Panc1 (cell line): ENCODE data around the gene KRT15. TPM values are rescaled to one million over a fixed set of nuclear protein-coding genes. Genes with fewer than 3 reads are reported as not detected.

Experiments
- ATAC-seq: fragments of 200-7000 bp; cut with Tn5 transposase; 2 replicates; pipeline ENCODE4 v1.9.1; 2020; ENCODE audit warnings: mild to moderate bottlenecking, moderate library complexity
- BruUV-seq: library from RNA; stranded (reverse); fragments of 400-500 nt; replicated peaks from 2 replicates; lab custom pipeline; 2021; lab: Mats Ljungman, UMichigan
- CTCF ChIA-PET: fragments of 300-600 bp; sonication (Branson Sonifier 250); formaldehyde crosslinking; loops from one replicate; lab custom pipeline; 2022; ENCODE audit warnings: antibody characterized with exemption; lab: Charles Lee
- POLR2A ChIA-PET: fragments of 300-600 bp; sonication (Branson Sonifier 250); formaldehyde crosslinking; loops from one replicate; lab custom pipeline; 2022; ENCODE audit warnings: antibody characterized with exemption; lab: Charles Lee
- DNase-seq: peaks from one replicate; pipeline ENCODE4 v3.0.0-alpha.2; 2010; ENCODE audit warnings: low read depth, low spot score
- H3K27ac ChIP-seq: 2 replicates; pipeline ENCODE4 v1.5.1; 2011; ENCODE audit warnings: mild to moderate bottlenecking, low read length, inconsistent platforms
- H3K27me3 ChIP-seq: fragments of 200-500 bp; sonication (Bioruptor generic); 2 replicates; pipeline ENCODE4 v1.6.0; 2014; ENCODE audit warnings: low read length, inconsistent platforms; ENCODE audit not compliant: control insufficient read depth, insufficient read depth
- H3K36me3 ChIP-seq: fragments of 200-500 bp; sonication (Bioruptor generic); 2 replicates; pipeline ENCODE4 v1.5.1; 2014; ENCODE audit warnings: inconsistent platforms, mild to moderate bottlenecking, low read length, moderate library complexity; ENCODE audit not compliant: control insufficient read depth, insufficient read depth
- H3K4me1 ChIP-seq: 2 replicates; pipeline ENCODE4 v1.5.1; 2011; ENCODE audit warnings: inconsistent platforms, mild to moderate bottlenecking, low read length, moderate library complexity; ENCODE audit not compliant: control insufficient read depth, insufficient read depth
- H3K4me3 ChIP-seq, 2 experiments: 2 replicates each; pipeline ENCODE4 v1.5.1; 2011 to 2012; ENCODE audit warnings: low read depth in 2 of 2, low read length in 2 of 2, mild to moderate bottlenecking in 2 of 2, inconsistent platforms in 1 of 2, moderate library complexity in 1 of 2
- H3K9me3 ChIP-seq: fragments of 200-500 bp; sonication (Bioruptor generic); 2 replicates; pipeline ENCODE4 v1.5.1; 2014; ENCODE audit warnings: low read depth, mild to moderate bottlenecking, inconsistent platforms, low read length, moderate library complexity; ENCODE audit not compliant: control insufficient read depth, insufficient read depth
- POLR2AphosphoS5 ChIP-seq: IDR thresholded peaks from 2 replicates; pipeline ENCODE4 v1.6.1; 2012; ENCODE audit warnings: mild to moderate bottlenecking, low read depth, low read length, moderate library complexity
- SIN3A ChIP-seq: IDR thresholded peaks from 2 replicates; pipeline ENCODE4 v1.6.1; 2012; ENCODE audit warnings: low read depth, mild to moderate bottlenecking, low read length, moderate library complexity, borderline replicate concordance; ENCODE audit not compliant: insufficient read depth
- TCF7L2 ChIP-seq: IDR thresholded peaks from 2 replicates; pipeline ENCODE4 v1.6.1; 2011; ENCODE audit warnings: mild to moderate bottlenecking, low read depth, low read length, inconsistent platforms
- in situ Hi-C: cut with HindIII; loops from 2 replicates; pipeline ENCODE4 v1.10.0; 2016; ENCODE audit warnings: low sequenced_read_pairs, low pct_unique_long_range_greater_than_20kb
- intact Hi-C: fragments of 100-400 bp; cut with micrococcal nuclease; formaldehyde crosslinking; loops from one replicate; pipeline ENCODE4 v1.10.0; 2022; ENCODE audit not compliant: unreplicated experiment
- total RNA-seq: library from RNA; stranded (reverse); gene quantifications from one replicate; pipeline ENCODE4 v1.2.1, GENCODE V29; 2021; ENCODE audit not compliant: unreplicated experiment
- TF ChIP-seq, protein P1 (sequence below), 2 experiments: IDR thresholded peaks; 2 replicates each; pipeline ENCODE4 v1.6.1; 2011 to 2012; ENCODE audit warnings: low read depth in 2 of 2, control low read depth in 1 of 2, low read length in 1 of 2, mild to moderate bottlenecking in 1 of 2, moderate library complexity in 1 of 2; ENCODE audit not compliant: insufficient read depth in 1 of 2
- TF ChIP-seq, protein P2 (sequence below): fragments of 450-650 bp; IDR thresholded peaks from 2 replicates; pipeline ENCODE4 v1.5.1; 2017; ENCODE audit warnings: mild to moderate bottlenecking

KRT15 gene
- total RNA-seq, 1 experiment from 2014 or later, result 70.4 TPM

GRCh38 chr17:41546819-41547218, 28.1 kb upstream of the KRT15 start:
- Histone ChIP-seq H3K4me1 (peaks cover 42% of the 10 kb centered on the region), H3K9me3 (peaks cover 4% of the 10 kb centered on the region; the same call in 1 of the 2 replicates), H3K4me3 (no peak overlapping the region), H3K27ac (peak overlapping the region; percentile 91), H3K36me3 (no peaks in the 10 kb centered on the region), H3K27me3 (no peaks in the 10 kb centered on the region)
- TF ChIP-seq, protein P1, sequence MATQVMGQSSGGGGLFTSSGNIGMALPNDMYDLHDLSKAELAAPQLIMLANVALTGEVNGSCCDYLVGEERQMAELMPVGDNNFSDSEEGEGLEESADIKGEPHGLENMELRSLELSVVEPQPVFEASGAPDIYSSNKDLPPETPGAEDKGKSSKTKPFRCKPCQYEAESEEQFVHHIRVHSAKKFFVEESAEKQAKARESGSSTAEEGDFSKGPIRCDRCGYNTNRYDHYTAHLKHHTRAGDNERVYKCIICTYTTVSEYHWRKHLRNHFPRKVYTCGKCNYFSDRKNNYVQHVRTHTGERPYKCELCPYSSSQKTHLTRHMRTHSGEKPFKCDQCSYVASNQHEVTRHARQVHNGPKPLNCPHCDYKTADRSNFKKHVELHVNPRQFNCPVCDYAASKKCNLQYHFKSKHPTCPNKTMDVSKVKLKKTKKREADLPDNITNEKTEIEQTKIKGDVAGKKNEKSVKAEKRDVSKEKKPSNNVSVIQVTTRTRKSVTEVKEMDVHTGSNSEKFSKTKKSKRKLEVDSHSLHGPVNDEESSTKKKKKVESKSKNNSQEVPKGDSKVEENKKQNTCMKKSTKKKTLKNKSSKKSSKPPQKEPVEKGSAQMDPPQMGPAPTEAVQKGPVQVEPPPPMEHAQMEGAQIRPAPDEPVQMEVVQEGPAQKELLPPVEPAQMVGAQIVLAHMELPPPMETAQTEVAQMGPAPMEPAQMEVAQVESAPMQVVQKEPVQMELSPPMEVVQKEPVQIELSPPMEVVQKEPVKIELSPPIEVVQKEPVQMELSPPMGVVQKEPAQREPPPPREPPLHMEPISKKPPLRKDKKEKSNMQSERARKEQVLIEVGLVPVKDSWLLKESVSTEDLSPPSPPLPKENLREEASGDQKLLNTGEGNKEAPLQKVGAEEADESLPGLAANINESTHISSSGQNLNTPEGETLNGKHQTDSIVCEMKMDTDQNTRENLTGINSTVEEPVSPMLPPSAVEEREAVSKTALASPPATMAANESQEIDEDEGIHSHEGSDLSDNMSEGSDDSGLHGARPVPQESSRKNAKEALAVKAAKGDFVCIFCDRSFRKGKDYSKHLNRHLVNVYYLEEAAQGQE (IDR thresholded peaks at IDR 0.05; ENCODE audit: insufficient read depth in 1 of 2, low read depth in 2 of 2, low read length in 1 of 2), result no peak
- TF ChIP-seq, protein P2, sequence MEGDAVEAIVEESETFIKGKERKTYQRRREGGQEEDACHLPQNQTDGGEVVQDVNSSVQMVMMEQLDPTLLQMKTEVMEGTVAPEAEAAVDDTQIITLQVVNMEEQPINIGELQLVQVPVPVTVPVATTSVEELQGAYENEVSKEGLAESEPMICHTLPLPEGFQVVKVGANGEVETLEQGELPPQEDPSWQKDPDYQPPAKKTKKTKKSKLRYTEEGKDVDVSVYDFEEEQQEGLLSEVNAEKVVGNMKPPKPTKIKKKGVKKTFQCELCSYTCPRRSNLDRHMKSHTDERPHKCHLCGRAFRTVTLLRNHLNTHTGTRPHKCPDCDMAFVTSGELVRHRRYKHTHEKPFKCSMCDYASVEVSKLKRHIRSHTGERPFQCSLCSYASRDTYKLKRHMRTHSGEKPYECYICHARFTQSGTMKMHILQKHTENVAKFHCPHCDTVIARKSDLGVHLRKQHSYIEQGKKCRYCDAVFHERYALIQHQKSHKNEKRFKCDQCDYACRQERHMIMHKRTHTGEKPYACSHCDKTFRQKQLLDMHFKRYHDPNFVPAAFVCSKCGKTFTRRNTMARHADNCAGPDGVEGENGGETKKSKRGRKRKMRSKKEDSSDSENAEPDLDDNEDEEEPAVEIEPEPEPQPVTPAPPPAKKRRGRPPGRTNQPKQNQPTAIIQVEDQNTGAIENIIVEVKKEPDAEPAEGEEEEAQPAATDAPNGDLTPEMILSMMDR, result no peak
- no peak for TF ChIP-seq TCF7L2
- no peak for TF ChIP-seq POLR2AphosphoS5
- TF ChIP-seq SIN3A, result no peak
- BruUV-seq, result no TSS peak
- CTCF ChIA-PET, result no interaction called here
- in situ Hi-C loops, result loop anchor here (25.0 kb wide), 1 partner anchor 90 kb away; no protein-coding TSS in a partner anchor
- intact Hi-C loops, result loop anchor here (5.0 kb wide), 2 partner anchors 640 to 690 kb away; no protein-coding TSS in a partner anchor
- DNase-seq (no peak), ATAC-seq (no peak)
- POLR2A ChIA-PET, result no interaction called here

DNA sequence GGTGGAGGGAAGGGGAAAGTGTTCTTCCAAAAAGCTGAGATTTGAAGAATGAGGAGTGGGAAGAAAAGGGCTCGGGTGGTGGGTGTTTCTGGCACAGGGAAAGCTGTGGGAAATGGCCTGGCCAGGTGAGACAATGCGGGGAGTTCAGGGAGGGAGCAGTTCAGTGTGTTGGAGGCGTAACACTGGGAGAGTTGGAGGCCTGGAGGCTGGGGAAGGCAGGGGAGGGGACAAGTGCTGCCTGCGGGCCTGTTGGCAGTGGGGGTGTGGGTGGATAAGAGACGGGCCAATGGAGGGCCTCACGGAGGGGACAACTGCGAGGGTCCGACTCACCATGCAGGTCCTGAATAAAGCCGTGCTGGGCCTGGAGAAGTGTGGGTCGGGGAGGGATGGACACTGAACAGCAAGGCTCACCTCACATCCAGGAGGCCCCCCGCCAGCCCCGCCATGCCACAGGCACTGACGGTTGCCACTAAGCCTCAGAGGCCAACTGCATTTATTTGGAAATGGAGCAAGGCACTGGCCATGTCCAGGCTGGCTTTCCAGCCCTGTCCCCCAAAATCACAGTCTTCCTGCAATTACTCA, 27.2 kb upstream of the KRT15 start:
- BruUV-seq, result no TSS peak
- DNase-seq (no peak), ATAC-seq (no peak)
- Histone ChIP-seq H3K27me3 (no peaks in the 10 kb centered on the region), H3K4me1 (peaks cover 50% of the 10 kb centered on the region), H3K4me3 (no peak overlapping the region), H3K9me3 (peaks cover 4% of the 10 kb centered on the region; the same call in 1 of the 2 replicates), H3K27ac (peak overlapping the region; percentile 91), H3K36me3 (no peaks in the 10 kb centered on the region)
- CTCF ChIA-PET, result no interaction called here
- TF ChIP-seq TCF7L2, result no peak
- TF ChIP-seq POLR2AphosphoS5, result no peak
- TF ChIP-seq SIN3A, result no peak
- TF ChIP-seq, protein P1 (IDR thresholded peaks at IDR 0.05; ENCODE audit: insufficient read depth in 1 of 2, low read depth in 2 of 2, low read length in 1 of 2), result no peak
- TF ChIP-seq, protein P2, result no peak
- POLR2A ChIA-PET, result no interaction called here
- in situ Hi-C loops (loop anchor here (25.0 kb wide), 1 partner anchor 91 kb away; no protein-coding TSS in a partner anchor), intact Hi-C loops (loop anchor here (5.0 kb wide), 2 partner anchors 639 to 689 kb away; no protein-coding TSS in a partner anchor)
